Mesodermal cell (in vitro differentiated cells): ENCODE measurements around the gene TREML2.

Experiments used
- H3K27ac ChIP-seq: 2 replicates; pipeline ENCODE4 v1.7.0; 2013; ENCODE audit warnings: mild to moderate bottlenecking, low read depth, low read length, moderate library complexity; ENCODE audit not compliant: severe bottlenecking
- H3K36me3 ChIP-seq: 2 replicates; pipeline ENCODE4 v1.7.1; 2013; ENCODE audit warnings: mild to moderate bottlenecking, low read length, moderate library complexity; ENCODE audit not compliant: control insufficient read depth, insufficient read depth
- H3K4me1 ChIP-seq: one replicate; pipeline ENCODE4 v1.7.1; 2013; ENCODE audit warnings: mild to moderate bottlenecking, low read length; ENCODE audit not compliant: insufficient read depth, control insufficient read depth, poor library complexity, severe bottlenecking
- H3K4me3 ChIP-seq: 2 replicates; pipeline ENCODE4 v1.7.0; 2013; ENCODE audit warnings: low read length, control low read depth, mild to moderate bottlenecking; ENCODE audit not compliant: insufficient read depth, poor library complexity, severe bottlenecking; ENCODE audit errors: extremely low read depth
- H3K9me3 ChIP-seq: 2 replicates; pipeline ENCODE4 v1.7.1; 2013; ENCODE audit warnings: mild to moderate bottlenecking, low read length, moderate library complexity; ENCODE audit not compliant: control insufficient read depth
- WGBS, 2 experiments: methylation state at CpG; one replicate each; pipeline ENCODE4 v1.1.5; 2013; ENCODE audit warnings: missing lambda C conversion rate in 2 of 2; ENCODE audit not compliant: insufficient coverage in 2 of 2; 5-methylcytosine and 5-hydroxymethylcytosine counted together

The TREML2 gene

DNA sequence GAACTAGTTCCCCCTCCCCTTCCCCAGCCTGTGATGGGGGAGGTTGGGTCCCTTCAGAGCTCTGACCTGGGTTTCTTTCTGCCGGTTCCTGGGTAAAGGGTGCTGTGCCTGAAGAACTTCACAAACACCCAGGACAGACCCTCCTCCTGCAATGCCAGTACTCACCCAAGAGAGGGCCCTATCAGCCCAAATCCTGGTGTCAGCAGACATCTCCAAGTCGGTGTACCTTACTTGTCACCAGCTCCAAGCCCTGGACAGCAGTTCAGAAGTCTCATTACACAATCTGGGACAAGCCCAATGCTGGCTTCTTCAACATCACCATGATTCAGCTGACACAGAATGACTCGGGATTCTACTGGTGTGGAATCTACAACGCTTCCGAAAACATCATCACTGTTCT lies 27.7 kb upstream of the TREML2 start:
- 51 to 65% methylated on average over 5 of the region's 5 CpGs for WGBS, 2 experiments
- H3K9me3 ChIP-seq = no peaks in the 10 kb centered on the region
- H3K27ac ChIP-seq = no peak overlapping the region
- H3K4me3 ChIP-seq = no peak overlapping the region
- no peaks in the 10 kb centered on the region for H3K36me3 ChIP-seq
- no peaks in the 10 kb centered on the region for H3K4me1 ChIP-seq

DNA sequence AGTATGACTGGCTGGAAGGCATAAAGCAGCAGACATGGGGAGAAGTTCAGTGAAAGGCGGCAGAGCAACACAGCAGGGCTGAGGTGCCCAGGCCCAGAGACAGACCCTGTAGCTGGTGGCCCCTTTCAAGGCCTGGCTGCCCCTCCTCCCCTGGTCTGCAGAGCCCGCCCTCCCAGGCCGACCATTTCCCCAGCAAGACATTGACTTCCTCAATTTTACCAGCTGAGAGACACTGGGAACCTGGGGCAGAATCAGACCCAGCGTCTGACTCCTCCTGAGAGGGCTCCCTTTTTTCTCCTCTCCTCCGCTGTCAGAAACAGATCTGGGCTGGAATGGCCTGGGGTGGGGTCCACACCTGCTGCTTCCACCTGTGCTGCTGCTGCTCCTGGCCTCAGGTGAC lies 27.1 kb upstream of the TREML2 start, which contains the start of gene TREML4:
Gene TREML4 (plus strand): TSS at position 254 of the 400 bp plus-strand sequence. CDS start 79 bp downstream, at position 333.
- H3K36me3 ChIP-seq = no peaks in the 10 kb centered on the region
- H3K4me3 ChIP-seq = no peak within 1 kb of the TSS
- H3K9me3 ChIP-seq = no peaks in the 10 kb centered on the region
- 76 to 87% methylated on average over 2 to 3 of the region's 5 CpGs for WGBS, 2 experiments
- no peak within 1 kb of the TSS for H3K27ac ChIP-seq
- no peaks in the 10 kb centered on the region for H3K4me1 ChIP-seq

DNA sequence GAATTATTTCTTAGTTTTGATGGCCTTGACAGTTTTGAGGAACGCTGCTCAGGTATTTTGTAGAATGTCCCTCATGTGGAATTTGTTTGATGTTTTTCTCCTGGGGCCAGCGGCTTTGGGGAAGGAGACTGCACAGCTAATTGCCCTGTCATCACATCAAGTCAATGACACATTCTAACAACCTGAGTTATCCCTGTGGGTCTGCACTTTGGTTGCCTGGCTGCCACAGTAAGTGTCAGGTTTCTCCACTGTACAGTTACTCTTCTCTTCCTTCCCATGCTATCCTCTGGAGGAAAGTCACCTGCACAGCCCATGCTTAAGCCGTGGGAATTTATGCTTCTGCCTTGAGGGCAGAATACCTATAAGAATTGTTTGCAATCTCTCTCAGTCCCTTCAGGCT lies 25.8 kb upstream of the TREML2 start:
- Histone ChIP-seq H3K4me3 (no peak overlapping the region), H3K9me3 (no peaks in the 10 kb centered on the region), H3K4me1 (no peaks in the 10 kb centered on the region), H3K36me3 (no peaks in the 10 kb centered on the region), H3K27ac (no peak overlapping the region)
- 80 to 83% methylated on average over 1 to 3 of the region's 3 CpGs for WGBS, 2 experiments

DNA sequence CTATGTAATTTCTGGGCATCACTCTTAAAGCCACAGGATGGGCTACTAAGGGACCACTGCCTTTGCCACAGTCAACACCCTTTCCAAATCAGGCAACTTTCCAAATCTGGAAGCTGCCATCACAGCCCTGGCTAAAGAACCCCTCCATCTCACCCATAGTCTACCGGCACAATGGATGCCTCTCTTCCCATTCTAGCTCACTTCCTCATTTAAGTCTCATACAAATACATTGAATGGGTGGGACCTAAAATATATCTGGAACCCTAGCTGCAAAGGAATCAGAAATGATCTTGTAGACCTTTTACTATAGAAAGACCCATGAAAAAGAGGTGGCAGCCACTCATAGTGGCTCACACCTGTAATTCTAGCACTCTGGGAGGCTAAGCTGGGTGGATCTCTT lies 23.9 kb upstream of the TREML2 start:
- Histone ChIP-seq H3K4me1 (no peaks in the 10 kb centered on the region), H3K27ac (no peak overlapping the region), H3K4me3 (no peak overlapping the region), H3K9me3 (peaks cover 12% of the 10 kb centered on the region), H3K36me3 (no peaks in the 10 kb centered on the region)
- WGBS, 2 experiments = no CpG with 5 or more reads among the region's 1 CpG

DNA sequence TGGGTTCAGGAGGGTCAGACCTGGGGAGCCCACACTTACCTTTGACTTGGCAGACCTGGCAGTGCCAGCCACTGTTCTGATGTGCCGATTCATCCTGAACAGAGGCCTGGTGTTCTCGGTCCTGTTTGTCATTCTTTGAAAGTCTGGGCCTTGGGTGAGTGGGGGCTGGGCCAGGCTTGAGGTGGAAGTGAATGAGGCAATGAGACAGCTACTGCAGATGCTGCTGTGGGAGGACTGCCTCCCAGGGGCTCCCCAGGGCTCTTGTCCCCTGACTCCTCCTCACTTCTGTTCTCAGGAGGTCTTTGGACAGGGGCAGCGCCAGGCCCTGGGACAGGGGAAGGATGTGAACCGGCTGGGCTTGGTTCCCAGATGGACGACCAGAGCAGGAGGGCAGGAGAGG lies 21.6 kb upstream of the TREML2 start:
- Histone ChIP-seq H3K27ac (no peak overlapping the region), H3K9me3 (peaks cover 12% of the 10 kb centered on the region), H3K4me1 (no peaks in the 10 kb centered on the region), H3K4me3 (no peak overlapping the region), H3K36me3 (no peaks in the 10 kb centered on the region)
- 85 to 91% methylated on average over 4 to 5 of the region's 5 CpGs for WGBS, 2 experiments

DNA sequence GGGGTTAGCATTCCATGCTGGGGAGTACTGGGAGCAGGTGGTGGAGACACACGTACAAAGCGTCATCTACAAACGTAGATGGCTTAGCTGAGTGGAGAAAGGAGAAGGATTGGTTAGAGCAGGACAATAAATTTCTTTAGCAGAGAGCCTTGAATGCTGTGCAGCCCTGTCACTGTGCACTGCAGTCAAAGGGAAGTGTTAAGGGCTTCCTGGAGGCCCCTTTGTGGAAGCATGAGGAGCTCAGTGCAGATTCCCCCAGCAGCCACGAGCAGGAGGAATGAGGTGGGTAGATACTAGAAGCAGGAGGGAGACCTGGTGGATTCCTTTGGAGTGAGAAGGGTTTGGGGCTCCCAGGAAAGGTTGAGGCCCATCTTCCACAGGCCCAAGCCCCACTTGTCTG lies 21.1 kb upstream of the TREML2 start:
- Histone ChIP-seq H3K36me3 (no peaks in the 10 kb centered on the region), H3K4me3 (no peak overlapping the region), H3K27ac (no peak overlapping the region), H3K9me3 (peaks cover 12% of the 10 kb centered on the region), H3K4me1 (no peaks in the 10 kb centered on the region)
- 90 to 95% methylated on average over 3 to 4 of the region's 4 CpGs for WGBS, 2 experiments

DNA sequence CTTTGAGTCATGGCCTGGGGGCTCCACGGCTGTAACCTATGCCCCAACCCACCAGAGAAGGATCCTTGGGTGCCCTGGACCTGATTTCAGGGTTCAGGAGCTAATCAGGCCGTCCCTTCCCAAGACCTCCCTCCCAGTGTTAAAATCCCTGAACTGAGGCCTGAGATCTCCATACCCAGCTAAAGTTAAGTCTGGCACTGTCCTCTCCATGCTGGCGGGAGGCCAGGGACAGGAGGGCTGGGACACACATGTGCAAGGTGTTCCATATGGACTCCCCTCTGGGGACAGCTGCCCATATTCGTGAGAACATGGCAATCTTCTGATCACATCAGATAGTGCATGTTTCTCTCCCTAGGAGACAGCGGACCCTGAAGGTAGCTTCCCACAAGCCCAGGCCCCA lies 15.7 kb upstream of the TREML2 start:
- Histone ChIP-seq H3K4me1 (no peaks in the 10 kb centered on the region), H3K36me3 (no peaks in the 10 kb centered on the region), H3K9me3 (peaks cover 23% of the 10 kb centered on the region), H3K4me3 (no peak overlapping the region), H3K27ac (no peak overlapping the region)
- 69 to 86% methylated on average over 4 to 5 of the region's 5 CpGs for WGBS, 2 experiments

DNA sequence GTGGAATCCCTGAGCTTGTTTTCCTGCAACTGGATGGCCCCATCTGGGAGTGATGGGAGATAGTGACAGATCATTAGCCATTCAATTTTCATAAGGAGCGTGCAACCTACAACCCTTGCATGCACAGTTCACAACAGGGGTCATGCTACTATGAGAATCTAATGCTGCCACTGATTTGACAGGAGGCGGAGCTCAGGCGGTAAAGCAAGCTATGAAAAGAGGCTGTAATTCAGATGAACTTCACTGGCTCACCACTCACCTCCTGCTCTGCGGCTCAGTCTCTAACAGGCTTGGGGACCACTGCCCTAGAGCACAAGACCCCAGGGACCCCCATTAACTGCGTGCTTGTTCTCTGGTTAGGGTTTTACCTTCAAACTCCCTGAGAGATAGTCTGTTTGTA lies 14.8 kb upstream of the TREML2 start:
- peaks cover 19% of the 10 kb centered on the region for H3K9me3 ChIP-seq
- H3K36me3 ChIP-seq = no peaks in the 10 kb centered on the region
- 75 to 87% methylated on average over 4 to 5 of the region's 5 CpGs for whole genome bisulfite sequencing, 2 experiments
- no peak overlapping the region for H3K4me3 ChIP-seq
- no peak overlapping the region for H3K27ac ChIP-seq
- no peaks in the 10 kb centered on the region for H3K4me1 ChIP-seq

DNA sequence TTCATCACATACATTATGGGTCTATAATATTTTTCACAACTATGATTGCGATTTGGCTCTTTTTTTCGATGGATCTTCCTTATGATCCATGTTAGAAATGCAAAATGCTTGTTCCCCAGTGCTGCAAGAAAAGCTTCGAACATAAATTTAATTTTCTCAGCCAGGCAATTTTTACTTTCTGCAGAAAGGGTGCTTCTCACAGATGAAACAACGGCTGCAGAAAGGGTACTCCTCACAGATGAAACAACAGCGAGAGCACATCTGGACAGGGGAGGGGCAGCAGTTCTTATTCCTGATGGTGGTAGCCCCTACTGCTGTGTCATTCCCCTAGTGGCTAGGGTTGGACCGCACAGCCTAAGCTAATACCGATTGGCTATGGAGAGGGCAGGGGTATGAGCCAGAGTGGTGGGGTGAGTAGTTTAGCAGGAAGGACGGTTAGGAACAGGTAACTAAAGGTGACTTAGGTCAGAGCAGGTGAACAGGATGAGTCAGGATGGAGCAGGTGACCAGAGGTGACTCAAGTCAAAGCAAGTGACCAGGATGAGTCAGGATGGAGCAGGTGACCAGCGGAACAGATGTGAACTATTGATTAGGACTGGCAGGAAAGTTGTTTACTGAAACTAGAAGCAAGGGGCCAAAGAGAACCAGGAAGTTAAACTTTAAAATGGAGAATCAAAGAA lies 13.8 kb upstream of the TREML2 start:
- no peaks in the 10 kb centered on the region for H3K36me3 ChIP-seq
- WGBS, 2 experiments = 76 to 81% methylated on average over 7 to 9 of the region's 9 CpGs

DNA sequence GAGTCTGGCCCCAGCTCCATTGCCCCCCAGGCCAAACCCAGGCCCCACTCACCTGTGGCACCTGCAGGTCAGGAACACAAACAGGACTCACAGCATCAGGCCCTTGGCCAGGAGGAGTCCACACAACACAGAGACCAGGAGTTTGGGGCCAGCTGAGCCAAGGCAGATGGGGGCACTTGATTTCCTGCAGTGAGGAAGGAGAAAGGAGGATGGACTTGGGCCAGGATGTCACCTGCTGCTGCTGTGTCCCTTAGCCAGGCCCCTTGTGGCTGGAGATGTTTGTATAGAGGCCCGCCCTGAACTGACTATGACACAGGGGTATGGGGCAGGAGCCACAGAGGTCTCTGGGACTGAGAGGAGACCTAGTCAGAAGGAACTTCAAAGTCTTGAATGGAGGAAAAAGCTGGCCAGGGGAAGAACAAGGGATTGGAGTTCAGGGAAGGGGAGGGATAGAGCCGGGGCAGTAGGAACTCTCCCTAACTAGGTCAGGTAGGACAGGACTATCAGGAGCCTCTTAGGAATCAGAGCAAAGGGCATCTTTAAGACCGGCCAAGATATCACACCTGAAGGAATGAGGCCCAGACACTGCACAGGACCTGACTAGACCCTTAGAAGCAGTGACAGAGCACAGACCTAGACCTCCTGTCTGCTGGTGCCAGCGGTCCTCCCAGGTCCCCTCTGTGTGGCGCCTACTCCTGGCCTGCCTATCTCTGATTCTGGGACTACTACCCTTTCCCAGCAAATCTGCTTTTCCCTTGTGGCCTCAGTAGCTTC lies 8.8 kb upstream of the TREML2 start:
- no peak overlapping the region for H3K27ac ChIP-seq
- no peaks in the 10 kb centered on the region for H3K4me1 ChIP-seq
- peaks cover 5% of the 10 kb centered on the region for H3K9me3 ChIP-seq
- H3K4me3 ChIP-seq = no peak overlapping the region
- no peaks in the 10 kb centered on the region for H3K36me3 ChIP-seq
- 84 to 98% methylated on average over 5 of the region's 5 CpGs for WGBS, 2 experiments

More for the DNA sequence above, 13.8 kb upstream of the TREML2 start:
- Histone ChIP-seq H3K4me3 (no peak overlapping the region), H3K9me3 (peaks cover 11% of the 10 kb centered on the region), H3K4me1 (no peaks in the 10 kb centered on the region), H3K27ac (no peak overlapping the region)
